H9 (cell line): Measurements from ENCODE around the gene TIAM1. TPM values are rescaled to one million over a fixed set of nuclear protein-coding genes. Genes with fewer than 3 reads are reported as not detected.

Experiments
- DNase-seq: peaks from one replicate; pipeline ENCODE4 v3.0.0-alpha.2; 2017
- H2AFZ ChIP-seq: one replicate; pipeline ENCODE4 v1.6.1; 2013; ENCODE audit warnings: mild to moderate bottlenecking, low read length, control low read depth, moderate library complexity
- H2AK5ac ChIP-seq: 2 replicates; pipeline ENCODE4 v1.6.1; 2013; ENCODE audit warnings: low read length, control low read depth, mixed read lengths; ENCODE audit not compliant: insufficient read length
- H2BK120ac ChIP-seq: one replicate; pipeline ENCODE4 v1.6.1; 2013; ENCODE audit warnings: low read depth, mild to moderate bottlenecking, low read length, control low read depth, inconsistent platforms; ENCODE audit not compliant: poor library complexity, severe bottlenecking
- H2BK12ac ChIP-seq: 2 replicates; pipeline ENCODE4 v1.6.1; 2013; ENCODE audit warnings: low read length, control low read depth, mixed read lengths, low read depth; ENCODE audit not compliant: insufficient read length
- H2BK15ac ChIP-seq: 2 replicates; pipeline ENCODE4 v1.6.1; 2013; ENCODE audit warnings: low read depth, low read length, control low read depth
- H2BK20ac ChIP-seq: one replicate; pipeline ENCODE4 v1.6.1; 2013; ENCODE audit warnings: low read depth, mild to moderate bottlenecking, low read length, control low read depth, inconsistent platforms; ENCODE audit not compliant: poor library complexity, severe bottlenecking
- H2BK5ac ChIP-seq: 2 replicates; pipeline ENCODE4 v1.6.1; 2013; ENCODE audit warnings: low read length, control low read depth, mixed read lengths; ENCODE audit not compliant: insufficient read length
- H3K14ac ChIP-seq: 2 replicates; pipeline ENCODE4 v1.6.1; 2013; ENCODE audit warnings: low read length, control low read depth; ENCODE audit not compliant: insufficient read depth
- H3K18ac ChIP-seq: 2 replicates; pipeline ENCODE4 v1.6.1; 2013; ENCODE audit warnings: low read depth, mild to moderate bottlenecking, mixed read lengths, low read length, control low read depth; ENCODE audit not compliant: insufficient read length
- H3K23ac ChIP-seq: 2 replicates; pipeline ENCODE4 v1.6.1; 2013; ENCODE audit warnings: low read length, control low read depth, mixed read lengths, low read depth; ENCODE audit not compliant: insufficient read length
- H3K23me2 ChIP-seq: 2 replicates; pipeline ENCODE4 v1.6.1; 2013; ENCODE audit warnings: low read depth, mild to moderate bottlenecking, mixed read lengths, low read length, control low read depth; ENCODE audit not compliant: insufficient read length, poor library complexity, severe bottlenecking
- H3K27ac ChIP-seq: 2 replicates; pipeline ENCODE4 v1.5.1; 2013; ENCODE audit warnings: low read length, control low read depth, mixed read lengths, low read depth; ENCODE audit not compliant: insufficient read length
- H3K27me3 ChIP-seq: 2 replicates; pipeline ENCODE4 v1.6.1; 2013; ENCODE audit warnings: low read length, control low read depth, inconsistent platforms; ENCODE audit not compliant: insufficient read depth
- H3K4ac ChIP-seq: 2 replicates; pipeline ENCODE4 v1.6.1; 2013; ENCODE audit warnings: low read depth, mild to moderate bottlenecking, control low read depth, inconsistent platforms, low read length, moderate library complexity
- H3K4me1 ChIP-seq: 2 replicates; pipeline ENCODE4 v1.6.1; 2013; ENCODE audit warnings: low read length, control low read depth, inconsistent platforms; ENCODE audit not compliant: insufficient read depth
- H3K4me2 ChIP-seq: 2 replicates; pipeline ENCODE4 v1.6.1; 2013; ENCODE audit warnings: low read length, control low read depth, mixed read lengths; ENCODE audit not compliant: insufficient read length, insufficient read depth
- H3K56ac ChIP-seq: 2 replicates; pipeline ENCODE4 v1.6.1; 2013; ENCODE audit warnings: low read depth, mild to moderate bottlenecking, mixed read lengths, low read length, control low read depth; ENCODE audit not compliant: insufficient read length
- H3K79me1 ChIP-seq: 2 replicates; pipeline ENCODE4 v1.6.1; 2013; ENCODE audit warnings: low read depth, mild to moderate bottlenecking, moderate library complexity, low read length, control low read depth, inconsistent platforms; ENCODE audit not compliant: insufficient read depth, poor library complexity, severe bottlenecking
- H3K79me2 ChIP-seq: 2 replicates; pipeline ENCODE4 v1.6.1; 2013; ENCODE audit warnings: low read length, control low read depth, inconsistent platforms; ENCODE audit not compliant: insufficient read depth
- H3K9ac ChIP-seq: 2 replicates; pipeline ENCODE4 v1.6.1; 2013; ENCODE audit warnings: low read length, control low read depth, mixed read lengths; ENCODE audit not compliant: insufficient read length; ENCODE audit errors: extremely low read depth
- H3K9me3 ChIP-seq: one replicate; pipeline ENCODE4 v1.6.1; 2013; ENCODE audit warnings: low read depth, low read length, inconsistent platforms; ENCODE audit not compliant: control insufficient read depth
- H3T11ph ChIP-seq: one replicate; pipeline ENCODE4 v1.6.1; 2013; ENCODE audit warnings: mild to moderate bottlenecking, low read length, control low read depth, inconsistent platforms
- H4K20me1 ChIP-seq: one replicate; pipeline ENCODE4 v1.6.1; 2013; ENCODE audit not compliant: control insufficient read depth, insufficient read length, insufficient read depth
- H4K5ac ChIP-seq: 2 replicates; pipeline ENCODE4 v1.6.1; 2013; ENCODE audit warnings: low read depth, mild to moderate bottlenecking, mixed read lengths, low read length, control low read depth; ENCODE audit not compliant: insufficient read length
- H4K8ac ChIP-seq: replicated peaks from 2 replicates; pipeline ENCODE4 v1.6.1; 2013; ENCODE audit warnings: low read length, control low read depth, mixed read lengths, low read depth; ENCODE audit not compliant: insufficient read length
- H4K91ac ChIP-seq: 2 replicates; pipeline ENCODE4 v1.6.1; 2013; ENCODE audit warnings: low read depth, mild to moderate bottlenecking, moderate library complexity, mixed read lengths, low read length, control low read depth; ENCODE audit not compliant: insufficient read length
- H3K27ac Mint-ChIP-seq, 3 experiments: 2 replicates in 2 of 3; 3 replicates in 1 of 3; pipeline ENCODE4 v1.8.0; 2020 to 2021; ENCODE audit warnings: mixed read lengths in 3 of 3, mild to moderate bottlenecking in 1 of 3, moderate library complexity in 1 of 3
- H3K27me3 Mint-ChIP-seq: 2 replicates; pipeline ENCODE4 v1.8.0; 2021; ENCODE audit warnings: low read depth, mild to moderate bottlenecking, moderate library complexity, mixed read lengths
- H3K36me3 Mint-ChIP-seq, 3 experiments: 2 replicates in 2 of 3; 3 replicates in 1 of 3; pipeline ENCODE4 v1.8.0; 2020 to 2021; ENCODE audit warnings: low read depth in 3 of 3, mixed read lengths in 3 of 3; ENCODE audit not compliant: insufficient read depth in 1 of 3
- H3K4me1 Mint-ChIP-seq, 2 experiments: 2 replicates each; pipeline ENCODE4 v1.8.0; 2020; ENCODE audit warnings: mixed read lengths in 2 of 2
- H3K4me3 Mint-ChIP-seq, 2 experiments: 2 replicates in 1 of 2; 3 replicates in 1 of 2; pipeline ENCODE4 v1.8.0; 2020 to 2021; ENCODE audit warnings: mild to moderate bottlenecking in 2 of 2, mixed read lengths in 2 of 2, moderate library complexity in 1 of 2
- H3K9me3 Mint-ChIP-seq, 2 experiments: 2 replicates in 1 of 2; 3 replicates in 1 of 2; pipeline ENCODE4 v1.8.0; 2020; ENCODE audit warnings: mild to moderate bottlenecking in 2 of 2, mixed read lengths in 2 of 2, moderate library complexity in 1 of 2
- WGBS: extraction: QIAGEN DNeasy Blood & Tissue Kit; methylation state at CpG from one replicate; pipeline ENCODE4 v1.1.7; 2013; ENCODE audit warnings: missing lambda C conversion rate, low lambda C conversion rate, mixed read lengths; ENCODE audit not compliant: insufficient read length; ENCODE audit errors: extremely low coverage; 5-methylcytosine and 5-hydroxymethylcytosine counted together
- total RNA-seq: library from RNA; stranded (reverse); gene quantifications from 2 replicates; pipeline ENCODE4 v1.2.1, GENCODE V29; 2021
- TF ChIP-seq, protein P1 (sequence below): fragments of 200-600 bp; sonication (generic); conservative IDR thresholded peaks from 3 replicates; pipeline ENCODE4 v1.8.0; 2021; ENCODE audit warnings: antibody characterized with exemption, mild to moderate bottlenecking

TIAM1 gene
- total RNA-seq, 1 experiment from 2014 or later, result 23.1 TPM

DNA sequence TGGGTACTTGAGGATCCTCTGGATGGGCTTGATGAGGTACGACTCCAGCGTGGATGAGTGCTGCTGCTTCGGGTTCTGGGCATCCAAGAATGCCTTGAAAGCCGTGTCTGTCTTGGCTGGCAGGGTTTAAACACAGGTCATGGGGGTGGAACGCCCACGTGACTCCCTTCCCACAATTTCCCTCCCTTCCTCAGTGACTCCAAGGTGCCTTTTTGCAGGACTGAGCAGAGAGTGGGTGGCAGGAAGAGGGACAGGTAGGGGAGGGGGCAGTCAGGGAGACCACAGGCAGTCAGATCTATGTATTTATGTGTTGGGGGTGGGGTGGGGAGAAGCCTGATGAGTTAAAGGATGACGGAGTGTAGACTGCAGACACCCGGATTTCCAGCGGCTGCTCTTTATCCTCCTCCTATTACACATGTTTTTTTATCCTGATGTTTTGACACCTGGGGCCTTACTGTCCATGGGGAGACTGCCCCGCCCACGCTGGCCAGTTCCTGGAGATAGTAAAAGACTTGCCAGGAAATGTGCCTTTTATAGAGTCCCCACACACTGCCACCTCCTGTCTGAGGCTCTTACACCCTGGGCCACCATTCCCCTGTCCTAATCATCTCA is 202.6 kb downstream of the TIAM1 start:
- no peaks in the 10 kb centered on the region for H3K9me3 Mint-ChIP-seq
- H2BK15ac ChIP-seq, result no peak overlapping the region
- WGBS, result no CpG with 5 or more reads among the region's 11 CpGs
- H3K79me1 ChIP-seq, result no peaks in the 10 kb centered on the region
- H3K14ac ChIP-seq, result no peak overlapping the region
- H4K5ac ChIP-seq, result no peak overlapping the region
- no peak overlapping the region for H2BK5ac ChIP-seq
- H2BK120ac ChIP-seq, result no peak overlapping the region
- peaks cover 2% of the 10 kb centered on the region; the same call in 1 of the 2 replicates for H3K4me1 ChIP-seq
- H3K4me2 ChIP-seq, result no peak overlapping the region
- TF ChIP-seq, protein P1, sequence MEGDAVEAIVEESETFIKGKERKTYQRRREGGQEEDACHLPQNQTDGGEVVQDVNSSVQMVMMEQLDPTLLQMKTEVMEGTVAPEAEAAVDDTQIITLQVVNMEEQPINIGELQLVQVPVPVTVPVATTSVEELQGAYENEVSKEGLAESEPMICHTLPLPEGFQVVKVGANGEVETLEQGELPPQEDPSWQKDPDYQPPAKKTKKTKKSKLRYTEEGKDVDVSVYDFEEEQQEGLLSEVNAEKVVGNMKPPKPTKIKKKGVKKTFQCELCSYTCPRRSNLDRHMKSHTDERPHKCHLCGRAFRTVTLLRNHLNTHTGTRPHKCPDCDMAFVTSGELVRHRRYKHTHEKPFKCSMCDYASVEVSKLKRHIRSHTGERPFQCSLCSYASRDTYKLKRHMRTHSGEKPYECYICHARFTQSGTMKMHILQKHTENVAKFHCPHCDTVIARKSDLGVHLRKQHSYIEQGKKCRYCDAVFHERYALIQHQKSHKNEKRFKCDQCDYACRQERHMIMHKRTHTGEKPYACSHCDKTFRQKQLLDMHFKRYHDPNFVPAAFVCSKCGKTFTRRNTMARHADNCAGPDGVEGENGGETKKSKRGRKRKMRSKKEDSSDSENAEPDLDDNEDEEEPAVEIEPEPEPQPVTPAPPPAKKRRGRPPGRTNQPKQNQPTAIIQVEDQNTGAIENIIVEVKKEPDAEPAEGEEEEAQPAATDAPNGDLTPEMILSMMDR, result no peak
- DNase-seq, result no peak
- H3K4me1 Mint-ChIP-seq, result peaks cover 24% of the 10 kb centered on the region in 2 experiments
- H3K36me3 Mint-ChIP-seq, result peaks cover 3 to 5% (median 5%) of the 10 kb centered on the region in 3 experiments; a peak in 3 of 7 replicates
- no peaks in the 10 kb centered on the region for H3K23me2 ChIP-seq
- no peak overlapping the region for H2AFZ ChIP-seq
- no peak overlapping the region for H3K27ac ChIP-seq
- no peaks in the 10 kb centered on the region for H3K9me3 ChIP-seq
- no peak overlapping the region for H4K8ac ChIP-seq
- H2AK5ac ChIP-seq, result no peak overlapping the region
- H4K91ac ChIP-seq, result no peak overlapping the region
- no peak overlapping the region for H3K23ac ChIP-seq
- no peaks in the 10 kb centered on the region for H4K20me1 ChIP-seq
- no peak overlapping the region for H2BK12ac ChIP-seq
- H3K9ac ChIP-seq, result no peak overlapping the region
- H2BK20ac ChIP-seq, result no peak overlapping the region
- H3K27me3 ChIP-seq, result no peaks in the 10 kb centered on the region
- no peak overlapping the region for H3K56ac ChIP-seq
- no peak overlapping the region for H3K18ac ChIP-seq
- no peaks in the 10 kb centered on the region for H3K27me3 Mint-ChIP-seq
- H3T11ph ChIP-seq, result no peak overlapping the region
- H3K79me2 ChIP-seq, result no peaks in the 10 kb centered on the region
- H3K4me3 Mint-ChIP-seq, result no peak overlapping the region
- peak overlapping the region; percentile 52 to 77 (median 67); a peak in 4 of 7 replicates for H3K27ac Mint-ChIP-seq
- no peak overlapping the region for H3K4ac ChIP-seq
